ENCODE measurements around the gene IRF3. TPM values are rescaled to one million over a fixed set of nuclear protein-coding genes. Genes with fewer than 3 reads are reported as not detected.
A peak's percentile ranks its signal among the peaks of the same experiment; 100 is the strongest.

The IRF3 gene
- total RNA-seq, 1 donor from 2014 or later = 40.1 TPM

DNA sequence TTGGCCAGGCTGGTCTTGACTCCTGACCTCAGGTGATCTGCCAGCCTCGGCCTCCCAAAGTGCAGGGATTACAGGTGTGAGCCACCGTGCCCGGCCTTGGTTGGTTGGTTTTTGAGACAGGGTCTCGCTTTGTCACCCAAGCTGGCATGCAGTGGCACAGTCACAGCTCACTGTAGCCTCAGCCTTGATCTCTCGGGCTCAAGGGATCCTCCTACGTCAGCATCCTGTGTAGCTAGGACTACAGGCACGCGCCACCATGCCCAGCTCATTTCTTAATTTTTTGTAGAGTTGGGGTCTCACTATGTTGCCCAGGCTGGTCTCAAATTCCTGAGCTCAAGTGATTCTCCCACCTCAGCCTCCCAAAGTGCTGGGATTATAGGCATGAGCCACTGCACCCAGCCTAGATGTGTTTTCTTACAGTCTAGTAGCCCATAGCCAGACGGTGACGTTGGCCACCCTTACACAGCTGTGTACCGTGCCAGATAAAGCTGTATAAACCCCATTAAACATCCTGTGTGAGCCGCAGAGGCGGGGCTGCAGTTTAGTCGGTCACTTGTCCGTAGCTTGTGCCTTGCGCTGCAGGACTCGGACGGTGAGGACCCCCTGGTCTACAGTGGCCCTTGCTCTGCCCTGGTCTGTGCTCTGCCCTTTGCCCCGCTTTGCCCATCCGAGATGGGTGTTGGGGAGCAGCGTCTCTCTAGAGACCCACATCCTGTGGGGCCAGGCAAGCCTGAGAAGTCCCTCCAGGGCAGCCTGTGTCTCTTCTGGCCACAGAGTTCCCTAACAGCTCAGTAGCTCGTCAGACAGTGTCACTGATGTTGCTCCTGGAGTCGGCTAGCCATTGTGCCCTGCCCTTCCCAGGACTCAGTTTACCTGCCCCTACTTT, 9.8 kb downstream of the IRF3 start:
- Mint-ChIP-seq H3K4me3 (ENCODE audit: unreplicated experiment) (peak overlapping the region; percentile 59), H3K36me3 (ENCODE audit: unreplicated experiment) (no peaks in the 10 kb centered on the region), H3K4me1 (ENCODE audit: low read depth, unreplicated experiment) (peaks cover 12% of the 10 kb centered on the region), H3K27me3 (ENCODE audit: unreplicated experiment) (peaks cover 5% of the 10 kb centered on the region), H3K9me3 (ENCODE audit: unreplicated experiment) (peaks cover 9% of the 10 kb centered on the region), H3K27ac (ENCODE audit: unreplicated experiment) (peak overlapping the region; percentile 55)
- TF ChIP-seq, protein P1, sequence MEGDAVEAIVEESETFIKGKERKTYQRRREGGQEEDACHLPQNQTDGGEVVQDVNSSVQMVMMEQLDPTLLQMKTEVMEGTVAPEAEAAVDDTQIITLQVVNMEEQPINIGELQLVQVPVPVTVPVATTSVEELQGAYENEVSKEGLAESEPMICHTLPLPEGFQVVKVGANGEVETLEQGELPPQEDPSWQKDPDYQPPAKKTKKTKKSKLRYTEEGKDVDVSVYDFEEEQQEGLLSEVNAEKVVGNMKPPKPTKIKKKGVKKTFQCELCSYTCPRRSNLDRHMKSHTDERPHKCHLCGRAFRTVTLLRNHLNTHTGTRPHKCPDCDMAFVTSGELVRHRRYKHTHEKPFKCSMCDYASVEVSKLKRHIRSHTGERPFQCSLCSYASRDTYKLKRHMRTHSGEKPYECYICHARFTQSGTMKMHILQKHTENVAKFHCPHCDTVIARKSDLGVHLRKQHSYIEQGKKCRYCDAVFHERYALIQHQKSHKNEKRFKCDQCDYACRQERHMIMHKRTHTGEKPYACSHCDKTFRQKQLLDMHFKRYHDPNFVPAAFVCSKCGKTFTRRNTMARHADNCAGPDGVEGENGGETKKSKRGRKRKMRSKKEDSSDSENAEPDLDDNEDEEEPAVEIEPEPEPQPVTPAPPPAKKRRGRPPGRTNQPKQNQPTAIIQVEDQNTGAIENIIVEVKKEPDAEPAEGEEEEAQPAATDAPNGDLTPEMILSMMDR (IDR thresholded peaks at IDR 0.05; ENCODE audit: partially characterized antibody, unreplicated experiment) = no peak
- no peak for DNase-seq

DNA sequence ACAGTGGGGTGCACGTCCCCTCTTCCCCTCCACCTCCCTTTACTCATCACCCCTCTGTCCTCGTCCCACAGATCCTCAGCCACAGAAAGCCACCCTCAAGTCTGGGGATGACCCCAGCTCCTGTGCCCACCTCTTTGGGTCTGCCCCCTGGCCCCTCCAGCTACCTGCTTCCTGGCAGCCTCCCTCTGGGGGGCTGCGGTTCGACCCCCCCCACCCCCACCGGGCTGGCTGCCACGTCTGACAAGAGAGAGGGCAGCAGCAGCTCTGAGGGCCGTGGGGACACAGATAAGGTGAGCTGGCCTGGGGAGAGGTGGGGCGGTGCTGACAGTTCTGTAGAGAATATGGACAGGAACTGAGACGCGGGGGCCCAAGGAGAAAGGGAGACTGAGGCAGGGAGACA, 11.1 kb downstream of the IRF3 start:
- TF ChIP-seq, protein P1 (IDR thresholded peaks at IDR 0.05; ENCODE audit: partially characterized antibody, unreplicated experiment) = no peak
- Mint-ChIP-seq H3K4me3 (ENCODE audit: unreplicated experiment) (no peak overlapping the region), H3K27me3 (ENCODE audit: unreplicated experiment) (peaks cover 5% of the 10 kb centered on the region), H3K4me1 (ENCODE audit: low read depth, unreplicated experiment) (peaks cover 12% of the 10 kb centered on the region), H3K9me3 (ENCODE audit: unreplicated experiment) (peaks cover 9% of the 10 kb centered on the region), H3K27ac (ENCODE audit: unreplicated experiment) (no peak overlapping the region), H3K36me3 (ENCODE audit: unreplicated experiment) (no peaks in the 10 kb centered on the region)
- DNase-seq = no peak

DNA sequence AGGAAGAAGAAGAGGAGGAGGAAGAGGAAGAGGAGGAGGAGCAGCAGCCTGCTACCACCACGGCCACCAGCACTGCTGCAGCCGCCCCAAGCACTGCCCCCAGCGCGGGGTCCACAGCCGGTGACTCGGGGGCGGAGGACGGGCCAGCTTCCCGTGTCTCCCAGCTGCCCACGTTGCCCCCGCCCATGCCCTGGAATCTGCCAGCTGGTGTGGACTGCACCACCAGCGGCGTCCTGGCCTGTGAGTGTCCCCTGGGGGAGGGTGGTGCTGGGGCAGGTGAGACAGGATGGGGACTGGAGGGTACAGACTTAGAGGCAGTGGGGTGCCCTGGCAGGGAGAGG, 12.2 kb downstream of the IRF3 start:
- no peak overlapping the region for H3K27ac Mint-ChIP-seq (ENCODE audit: unreplicated experiment)
- H3K9me3 Mint-ChIP-seq (ENCODE audit: unreplicated experiment) = peaks cover 9% of the 10 kb centered on the region
- no peak overlapping the region for H3K4me3 Mint-ChIP-seq (ENCODE audit: unreplicated experiment)
- H3K27me3 Mint-ChIP-seq (ENCODE audit: unreplicated experiment) = peaks cover 5% of the 10 kb centered on the region
- H3K36me3 Mint-ChIP-seq (ENCODE audit: unreplicated experiment) = no peaks in the 10 kb centered on the region
- peaks cover 12% of the 10 kb centered on the region for H3K4me1 Mint-ChIP-seq (ENCODE audit: low read depth, unreplicated experiment)
- DNase-seq = no peak
- TF ChIP-seq, protein P1 (IDR thresholded peaks at IDR 0.05; ENCODE audit: partially characterized antibody, unreplicated experiment) = no peak

DNA sequence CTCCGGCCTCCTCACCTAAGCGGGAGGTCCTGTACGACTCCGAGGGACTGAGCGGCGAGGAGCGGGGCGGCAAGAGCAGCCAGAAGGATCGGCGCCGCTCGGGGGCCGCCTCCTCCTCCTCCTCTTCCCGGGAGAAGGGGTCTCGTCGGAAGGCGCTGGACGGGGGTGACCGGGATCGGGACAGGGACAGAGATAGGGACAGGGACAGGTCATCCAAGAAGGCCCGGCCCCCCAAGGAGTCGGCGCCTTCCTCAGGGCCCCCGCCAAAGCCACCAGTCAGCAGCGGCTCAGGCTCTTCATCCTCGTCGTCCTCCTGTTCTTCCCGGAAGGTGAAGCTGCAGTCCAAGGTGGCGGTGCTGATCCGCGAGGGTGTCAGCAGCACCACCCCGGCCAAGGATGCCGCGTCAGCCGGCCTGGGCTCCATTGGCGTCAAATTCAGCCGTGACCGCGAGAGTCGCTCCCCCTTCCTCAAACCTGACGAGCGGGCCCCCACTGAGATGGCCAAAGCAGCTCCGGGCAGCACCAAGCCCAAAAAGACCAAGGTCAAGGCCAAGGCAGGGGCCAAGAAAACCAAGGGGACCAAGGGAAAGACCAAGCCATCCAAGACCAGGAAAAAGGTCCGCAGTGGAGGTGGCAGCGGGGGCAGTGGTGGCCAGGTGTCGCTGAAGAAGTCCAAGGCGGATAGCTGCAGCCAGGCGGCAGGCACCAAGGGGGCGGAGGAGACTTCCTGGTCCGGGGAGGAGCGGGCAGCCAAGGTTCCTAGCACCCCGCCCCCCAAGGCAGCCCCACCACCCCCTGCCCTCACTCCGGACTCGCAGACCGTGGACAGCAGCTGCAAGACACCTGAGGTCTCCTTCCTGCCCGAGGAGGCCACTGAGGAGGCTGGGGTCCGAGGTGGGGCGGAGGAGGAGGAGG, 12.8 kb downstream of the IRF3 start:
- H3K36me3 Mint-ChIP-seq (ENCODE audit: unreplicated experiment) = no peaks in the 10 kb centered on the region

More for the DNA sequence above, 12.8 kb downstream of the IRF3 start:
- H3K9me3 Mint-ChIP-seq (ENCODE audit: unreplicated experiment) = peaks cover 9% of the 10 kb centered on the region
- no peak for DNase-seq
- peaks cover 12% of the 10 kb centered on the region for H3K4me1 Mint-ChIP-seq (ENCODE audit: low read depth, unreplicated experiment)
- no peak overlapping the region for H3K27ac Mint-ChIP-seq (ENCODE audit: unreplicated experiment)
- H3K27me3 Mint-ChIP-seq (ENCODE audit: unreplicated experiment) = peaks cover 5% of the 10 kb centered on the region
- TF ChIP-seq, protein P1 (IDR thresholded peaks at IDR 0.05; ENCODE audit: partially characterized antibody, unreplicated experiment) = no peak
- H3K4me3 Mint-ChIP-seq (ENCODE audit: unreplicated experiment) = no peak overlapping the region
